ENCODE measurements around the gene PPP2R2D.
A peak's percentile ranks its signal among the peaks of the same experiment; 100 is the strongest.

PPP2R2D gene

DNA sequence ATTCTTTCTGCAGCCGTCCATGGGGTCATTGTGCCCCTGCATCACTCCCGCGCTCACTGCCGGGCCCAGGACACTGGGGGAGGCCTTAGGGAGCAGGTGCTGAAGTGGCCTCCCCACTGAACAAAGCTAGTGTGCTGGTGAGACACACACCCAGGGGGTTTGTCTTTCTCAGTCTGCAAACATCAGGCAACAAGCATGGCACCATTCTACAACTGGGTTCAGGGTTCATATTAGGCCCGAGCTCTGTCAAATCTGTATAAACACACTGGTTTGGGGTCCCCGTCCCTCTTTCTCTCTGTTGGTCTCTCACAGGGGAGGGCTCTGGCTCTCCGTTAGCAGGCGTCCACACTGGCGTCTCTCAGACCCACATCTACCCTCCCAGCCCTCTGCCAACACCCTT lies 11.1 kb upstream of the PPP2R2D start:
- DNase-seq (ENCODE audit: low spot score) = no peak

DNA sequence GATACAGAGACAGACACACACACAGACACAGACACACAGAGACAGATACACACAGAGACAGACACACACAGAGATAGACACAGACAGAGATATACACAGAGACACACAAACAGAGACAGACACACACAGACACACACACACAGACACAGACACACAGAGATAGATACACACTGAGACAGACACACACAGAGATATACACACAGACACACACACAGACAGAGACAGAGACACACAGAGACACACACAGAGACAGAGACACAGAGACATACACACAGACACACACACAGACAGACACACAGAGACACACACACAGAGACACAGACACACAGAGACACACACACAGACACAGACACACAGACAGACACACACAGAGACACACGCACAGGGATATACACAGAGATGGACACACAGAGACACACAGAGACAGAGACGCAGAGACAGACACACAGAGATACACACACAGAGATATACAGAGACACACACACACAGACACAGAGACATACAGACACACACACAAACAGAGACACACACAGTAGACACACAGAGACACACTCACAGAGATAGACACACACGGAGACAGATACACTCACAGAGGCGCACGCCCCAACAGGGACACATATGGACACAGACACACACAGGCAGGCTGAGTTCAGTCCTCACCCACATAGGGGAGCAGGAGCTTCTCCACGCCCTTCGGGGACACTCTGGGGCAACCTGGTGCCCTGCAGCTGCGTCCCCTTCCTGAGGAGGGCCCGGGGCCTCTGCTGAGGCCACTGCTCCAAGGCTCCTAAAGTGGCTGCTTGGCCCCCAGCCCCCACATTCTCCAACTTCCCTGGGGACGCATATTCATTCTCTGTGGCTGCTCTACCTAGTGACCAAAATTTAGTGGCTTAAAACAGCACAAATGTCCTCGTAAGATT lies 10.3 kb upstream of the PPP2R2D start:
- no peak for DNase-seq (ENCODE audit: low spot score)

DNA sequence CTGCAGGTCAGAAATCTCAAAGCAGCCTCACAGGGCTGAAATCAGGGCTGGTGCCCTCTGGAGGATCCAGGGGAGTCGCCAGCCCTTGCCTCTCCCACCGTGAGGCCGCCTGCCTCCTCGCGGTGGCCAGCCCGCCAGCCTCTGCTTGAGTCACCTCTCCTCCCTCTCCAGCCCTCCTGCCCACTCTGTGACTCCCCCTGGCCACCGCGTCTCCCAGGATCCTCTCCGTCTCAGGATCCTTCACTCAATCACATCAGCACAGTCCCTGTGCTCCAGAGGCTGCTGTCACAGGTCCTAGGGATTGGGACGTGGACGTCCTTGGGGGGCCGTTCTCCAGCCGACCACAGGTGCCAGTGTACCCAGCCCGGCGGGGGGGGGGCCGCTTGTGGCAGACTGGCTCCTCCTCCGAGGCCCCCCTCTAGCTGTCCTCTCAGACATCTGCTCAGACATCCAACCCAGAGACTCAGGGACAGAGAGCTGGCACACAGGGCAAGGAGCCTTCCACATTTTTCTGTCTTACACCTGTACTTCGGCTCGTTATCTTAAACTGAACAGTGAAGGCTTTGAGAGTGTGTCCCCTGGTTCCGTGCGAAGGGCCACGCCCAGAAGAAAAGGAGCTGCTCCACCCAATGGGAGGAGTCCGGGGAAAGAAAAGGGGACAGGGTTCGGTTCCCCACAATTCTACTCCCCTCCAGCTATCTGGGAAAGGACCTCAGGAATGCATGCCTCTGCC lies 9.4 kb upstream of the PPP2R2D start:
- no peak for DNase-seq (ENCODE audit: low spot score)

DNA sequence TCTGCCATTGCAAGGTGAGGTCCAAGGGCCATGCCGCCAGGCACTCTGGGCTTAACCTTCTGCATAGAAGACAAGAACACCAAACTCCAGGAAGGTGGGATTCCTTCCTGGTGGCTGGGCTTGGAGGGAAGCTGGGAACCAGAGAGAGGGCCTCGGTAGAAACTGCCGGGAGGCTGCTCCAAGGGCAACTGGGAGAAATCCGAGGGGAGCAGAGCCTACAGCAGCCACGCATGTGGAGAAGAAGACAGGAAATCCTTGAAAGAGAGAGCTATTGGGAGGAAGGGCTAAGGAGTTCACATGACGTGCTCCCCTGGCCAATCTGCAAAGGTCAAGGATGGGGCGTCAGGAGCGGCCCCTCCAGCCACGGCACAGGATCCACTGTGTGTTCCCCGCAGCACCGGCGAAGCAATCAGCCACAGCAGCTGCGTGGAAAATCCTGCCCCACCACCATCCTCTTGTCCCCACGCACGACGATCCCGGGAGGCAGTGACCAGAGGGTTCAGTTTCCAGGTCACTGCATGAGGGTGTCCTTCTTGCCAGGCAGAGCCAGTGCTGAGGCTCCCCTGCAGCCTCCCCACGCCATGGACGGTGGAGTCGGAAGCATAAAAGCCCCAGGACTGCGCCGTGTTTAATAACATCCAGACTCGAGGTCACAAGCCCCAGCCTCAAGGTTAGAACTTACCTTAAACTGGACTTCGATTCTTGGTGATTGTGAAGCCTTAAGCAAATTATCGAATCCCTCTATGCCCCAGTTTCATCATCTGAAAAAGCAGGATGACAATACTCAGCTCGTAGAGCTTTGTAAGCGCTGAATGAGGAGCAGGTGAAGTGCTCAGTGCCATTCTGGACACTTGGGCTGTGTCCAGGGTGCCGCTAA lies 8.6 kb upstream of the PPP2R2D start:
- DNase-seq (ENCODE audit: low spot score) = no peak

DNA sequence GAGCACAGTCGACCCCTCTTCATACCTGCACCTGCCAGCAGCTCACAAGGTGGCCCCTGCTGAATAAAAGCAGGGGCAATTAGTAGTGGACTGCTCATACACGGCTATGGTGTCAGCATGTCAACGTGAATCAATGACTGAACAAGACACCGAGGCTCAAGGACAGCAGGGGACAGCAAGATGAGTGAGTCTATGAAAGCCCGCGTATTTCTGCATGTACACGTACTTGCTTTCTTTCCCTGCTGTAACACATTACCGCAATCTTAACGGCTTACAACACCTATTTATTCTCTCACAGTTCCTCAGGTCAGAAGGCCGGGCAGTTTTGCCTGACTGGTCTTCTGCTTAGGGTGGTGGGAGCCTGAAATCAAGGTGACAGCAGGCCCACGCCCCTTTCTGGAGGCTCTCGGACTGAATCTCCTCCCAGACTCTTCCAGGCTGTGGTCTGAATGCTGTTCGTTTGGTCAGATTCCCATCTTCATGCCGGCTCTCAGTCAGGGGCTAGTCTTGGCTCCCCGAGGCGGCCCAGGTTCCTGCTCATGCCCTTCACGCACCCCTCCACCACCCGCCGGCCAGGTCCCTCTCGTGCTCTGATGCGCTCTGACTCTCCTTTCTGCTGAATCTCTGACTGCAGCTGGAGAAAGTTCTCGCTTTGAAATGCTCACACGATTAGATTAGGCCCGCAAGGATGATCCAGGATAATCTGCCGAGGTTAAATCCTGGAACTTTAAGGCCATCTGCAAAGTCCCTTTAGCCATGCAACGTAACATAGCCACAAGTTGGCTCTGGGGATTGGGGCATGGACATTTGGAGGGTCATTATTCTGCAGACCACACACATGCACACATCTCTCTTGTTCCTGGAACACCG lies 7.8 kb upstream of the PPP2R2D start:
- DNase-seq (ENCODE audit: low spot score) = no peak

DNA sequence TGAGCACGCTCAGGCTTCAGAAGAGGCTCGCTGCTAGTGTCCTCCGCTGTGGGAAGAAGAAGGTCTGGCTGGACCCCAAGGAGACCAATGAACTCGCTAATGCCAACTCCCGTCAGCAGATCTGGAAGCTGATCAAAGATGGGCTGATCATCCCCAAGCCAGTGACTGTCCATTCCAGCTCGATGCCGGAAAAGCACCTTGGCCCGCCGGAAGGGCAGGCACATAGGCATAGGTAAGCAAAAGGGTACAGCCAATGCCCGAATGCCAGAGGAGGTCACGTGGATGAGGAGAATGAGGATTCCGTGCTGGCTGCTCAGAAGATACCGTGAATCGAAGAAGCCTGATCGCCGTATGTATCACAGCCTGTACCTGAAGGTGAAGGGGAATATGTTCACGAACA lies 5.7 kb upstream of the PPP2R2D start:
- DNase-seq (ENCODE audit: low spot score) = no peak

DNA sequence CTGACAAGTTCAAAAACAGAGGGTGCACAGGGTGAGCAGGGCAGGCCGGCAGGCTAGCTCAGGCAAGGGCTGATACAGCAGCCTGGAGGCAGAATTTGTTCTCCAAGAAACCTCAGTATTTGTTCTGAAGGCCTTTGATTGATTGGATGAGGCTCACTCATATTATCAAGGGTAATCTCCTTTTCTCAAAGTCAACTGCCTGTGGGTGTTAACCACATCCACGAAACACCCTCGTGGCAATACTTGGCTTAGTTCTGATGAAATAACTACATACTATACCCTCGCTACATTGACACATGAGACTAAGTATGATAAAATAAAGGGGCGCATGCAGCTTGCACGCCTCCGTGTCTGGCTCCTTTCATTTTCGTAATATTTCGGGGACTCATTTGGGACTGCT lies 4.4 kb upstream of the PPP2R2D start:
- no peak for DNase-seq (ENCODE audit: low spot score)

DNA sequence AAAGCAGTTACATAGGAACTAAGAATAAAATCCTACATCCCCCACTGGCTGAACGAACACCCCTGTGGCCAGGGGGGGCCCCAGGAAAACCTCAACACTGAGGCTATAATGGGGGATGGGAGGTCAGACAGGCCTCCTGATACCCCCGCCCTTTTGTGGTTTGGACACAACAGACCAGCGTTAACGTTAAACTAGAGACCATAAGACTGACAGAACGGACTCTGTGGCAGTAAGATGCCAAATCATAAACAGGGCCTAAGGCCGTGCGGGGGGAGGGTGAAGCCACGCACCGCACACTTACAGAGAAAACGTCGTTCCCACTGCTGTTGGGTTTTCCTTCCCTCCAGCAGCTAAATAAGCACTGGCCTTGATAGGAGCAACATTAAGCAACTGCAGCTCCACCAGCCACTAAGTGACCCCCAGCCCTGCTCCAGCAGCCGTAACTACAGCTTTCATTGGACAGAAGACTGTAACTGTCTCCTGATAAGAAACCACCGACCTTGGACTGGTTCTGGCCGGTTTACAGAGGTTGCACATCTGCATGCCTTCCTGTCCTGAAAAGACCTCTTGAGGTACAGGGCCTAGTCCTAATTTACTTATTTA lies 3.4 kb upstream of the PPP2R2D start:
- DNase-seq (ENCODE audit: low spot score) = no peak

DNA sequence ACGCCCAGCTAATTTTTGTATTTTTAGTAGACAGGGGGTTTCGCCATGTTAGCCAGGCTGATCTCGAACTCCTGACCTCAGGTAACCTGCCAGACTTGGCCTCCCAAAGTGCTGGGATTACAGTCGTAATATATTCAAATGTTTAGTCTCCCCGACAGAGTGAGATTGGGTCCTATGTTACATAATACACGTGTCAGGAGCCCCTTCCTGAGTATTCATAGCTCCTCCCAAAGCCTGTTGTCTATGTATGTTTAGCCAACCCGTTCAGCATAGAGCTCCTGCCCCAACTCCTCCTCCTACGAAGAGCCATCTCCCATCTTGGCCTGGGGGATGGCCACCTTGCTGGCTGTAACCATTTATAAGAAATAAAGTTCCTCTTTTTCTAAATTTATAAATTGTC lies 2.7 kb upstream of the PPP2R2D start:
- no peak for DNase-seq (ENCODE audit: low spot score)

DNA sequence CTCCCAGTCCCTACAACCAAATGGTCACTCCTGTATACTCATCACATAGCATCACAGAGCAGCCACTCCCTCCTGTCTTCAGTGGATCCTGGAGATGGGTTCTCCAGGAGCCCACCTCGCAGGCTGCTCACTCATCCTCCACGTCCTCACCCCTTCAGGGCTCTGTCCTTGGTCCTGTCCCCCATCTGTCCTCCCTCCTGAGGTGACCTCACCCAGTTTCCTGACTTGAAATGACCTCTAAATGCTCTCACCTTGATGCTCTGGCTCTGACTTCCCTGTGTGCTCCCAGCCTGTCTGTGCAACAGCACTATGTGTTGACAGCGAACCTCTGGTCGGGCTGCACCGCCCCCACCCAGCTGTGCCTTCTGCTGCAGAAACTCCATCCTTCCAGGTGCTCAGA lies 2.1 kb upstream of the PPP2R2D start:
- DNase-seq (ENCODE audit: low spot score) = no peak

DNA sequence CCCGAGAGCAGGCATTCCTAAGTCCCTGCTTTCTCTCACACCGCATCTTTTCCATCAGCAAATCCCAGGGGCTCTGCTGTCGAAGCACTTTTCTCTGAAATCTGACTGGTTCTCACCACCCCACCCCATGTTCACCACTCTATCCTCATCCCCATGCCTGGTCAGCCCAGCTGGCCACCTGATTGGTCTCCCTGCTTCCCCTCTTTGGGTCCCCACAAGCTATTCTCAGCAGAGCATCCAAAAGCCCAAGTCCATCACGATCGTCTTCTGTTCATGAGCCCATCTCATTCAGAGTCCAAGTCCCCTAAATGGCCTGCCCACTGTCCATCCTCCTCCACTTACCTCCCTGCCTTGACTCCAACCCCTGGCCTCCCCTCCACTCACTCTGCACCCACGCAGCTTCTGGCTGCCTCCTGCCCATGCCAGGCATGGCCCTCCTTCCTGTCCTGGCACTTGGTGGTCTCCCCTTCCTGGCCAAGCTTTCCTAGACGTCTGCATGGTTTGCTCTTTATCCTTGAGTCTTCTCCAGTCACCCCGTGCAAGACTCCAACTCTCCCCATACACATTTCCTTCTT lies 1.6 kb upstream of the PPP2R2D start:
- DNase-seq (ENCODE audit: low spot score) = no peak

DNA sequence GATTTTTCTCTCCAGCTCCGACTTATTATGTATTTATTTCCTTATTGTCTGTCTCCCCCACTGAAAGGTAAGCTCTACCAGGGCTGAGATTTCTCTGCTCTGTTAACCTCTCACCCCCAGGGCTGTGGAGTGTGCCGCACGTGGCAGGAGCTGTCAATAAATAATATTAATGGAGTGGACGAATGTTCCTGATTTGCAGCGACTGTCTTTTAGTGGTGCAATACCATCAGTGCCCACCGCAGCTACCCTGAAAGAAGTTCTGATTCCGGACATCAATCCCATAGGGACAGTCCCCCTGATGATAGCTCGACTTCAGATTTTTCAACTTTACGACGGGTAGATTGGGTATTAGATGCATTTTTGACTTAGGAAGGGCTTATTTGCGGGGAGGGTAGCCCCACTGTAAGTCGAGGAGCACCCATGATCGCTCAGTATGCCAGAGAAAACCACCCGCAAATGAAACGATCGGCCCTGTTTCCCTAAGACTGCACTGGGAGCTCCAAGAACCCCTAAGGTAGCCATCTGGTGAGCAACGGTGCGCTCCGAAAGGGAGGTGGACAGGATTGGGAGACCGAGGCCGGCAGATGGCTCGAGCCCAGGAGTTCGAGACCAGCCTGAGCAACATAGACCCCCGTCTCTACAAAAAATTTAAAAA lies 986 bp upstream of the PPP2R2D start:
- DNase-seq (ENCODE audit: low spot score) = no peak

DNA sequence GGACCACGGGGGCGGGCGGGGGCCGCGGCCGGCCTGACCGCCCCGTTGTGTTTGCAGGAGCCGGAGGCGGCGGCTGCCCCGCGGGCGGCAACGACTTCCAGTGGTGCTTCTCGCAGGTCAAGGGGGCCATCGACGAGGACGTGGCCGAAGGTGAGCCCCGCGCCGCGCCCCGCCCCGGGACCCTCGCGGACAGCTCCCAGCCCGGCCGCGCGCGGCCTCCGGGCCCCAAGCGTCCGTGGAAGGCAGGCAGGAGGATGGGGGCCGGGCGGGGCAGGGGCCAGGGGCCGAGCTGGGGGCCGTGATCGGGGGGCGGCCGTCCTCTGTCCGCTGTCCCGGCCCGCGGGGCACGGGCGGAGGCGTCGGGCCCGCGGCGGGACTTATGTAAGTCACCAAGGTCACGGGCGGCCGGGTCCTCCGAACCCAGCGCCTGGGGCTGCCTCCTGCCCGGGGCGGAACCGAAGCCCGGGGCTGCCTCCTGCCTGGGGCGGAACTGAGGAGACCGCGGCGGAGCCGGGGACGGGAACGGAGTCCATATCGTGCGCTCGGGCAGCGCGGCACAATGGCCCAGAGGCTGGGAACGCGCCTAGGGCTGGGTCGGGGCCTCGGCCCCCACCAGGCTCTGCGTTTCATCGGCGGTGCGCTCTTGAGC lies 497 bp downstream of the PPP2R2D start:
- DNase-seq (ENCODE audit: low spot score) = peak; percentile 40

DNA sequence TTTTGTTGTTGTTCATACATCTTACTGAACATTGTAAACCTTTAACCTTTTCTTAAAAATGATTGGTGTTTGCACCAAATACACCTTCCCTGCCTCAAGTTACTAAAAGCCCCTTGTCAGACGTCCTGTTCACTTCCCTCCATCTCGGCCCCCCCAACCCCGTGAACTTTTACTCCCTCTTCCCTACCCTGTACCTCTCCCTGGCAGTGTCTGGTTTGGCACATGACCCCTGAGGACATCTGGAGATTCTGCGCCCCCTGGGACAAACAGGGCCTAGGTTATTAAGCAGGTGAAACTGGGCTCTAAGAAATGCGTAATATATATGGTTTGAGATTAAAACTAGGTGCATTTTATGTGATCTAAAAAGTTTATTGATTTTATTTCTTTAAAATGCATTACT lies 1.4 kb downstream of the PPP2R2D start:
- no peak for DNase-seq (ENCODE audit: low spot score)

DNA sequence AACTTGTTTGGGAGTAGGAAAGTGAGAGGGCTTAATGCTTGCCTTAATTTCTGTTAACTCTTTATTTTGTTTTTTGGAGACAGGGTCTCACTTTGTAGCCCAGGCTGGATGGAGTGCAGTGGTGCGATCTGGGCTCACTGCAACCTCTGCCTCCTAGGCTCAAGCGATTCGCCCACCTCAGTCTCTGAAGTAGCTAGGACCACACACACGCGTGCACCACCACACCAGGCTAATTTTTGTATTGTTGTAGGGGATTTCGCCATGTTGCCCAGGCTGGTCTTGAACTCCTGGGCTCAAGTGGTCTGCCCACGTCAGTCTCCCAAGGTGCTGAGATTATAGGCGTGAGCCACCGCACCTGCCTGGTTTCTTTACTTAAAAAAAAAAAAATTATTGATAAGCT lies 1.9 kb downstream of the PPP2R2D start:
- no peak for DNase-seq (ENCODE audit: low spot score)

DNA sequence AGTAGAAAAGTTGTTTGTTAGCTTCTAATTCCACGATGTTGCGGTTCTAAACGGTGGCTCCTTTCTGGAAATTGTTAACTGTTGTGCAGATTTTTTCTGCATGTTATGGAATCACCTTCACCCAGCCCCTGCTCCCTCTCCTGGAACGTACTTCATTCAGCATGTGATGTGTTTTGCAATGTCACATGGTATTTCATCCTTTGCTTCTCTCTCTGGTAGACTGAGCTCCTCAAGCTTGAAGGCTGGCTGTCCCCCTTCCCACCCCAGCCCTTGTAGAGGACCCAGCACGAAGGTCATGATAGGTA lies 4.4 kb downstream of the PPP2R2D start:
- no peak for DNase-seq (ENCODE audit: low spot score)

DNA sequence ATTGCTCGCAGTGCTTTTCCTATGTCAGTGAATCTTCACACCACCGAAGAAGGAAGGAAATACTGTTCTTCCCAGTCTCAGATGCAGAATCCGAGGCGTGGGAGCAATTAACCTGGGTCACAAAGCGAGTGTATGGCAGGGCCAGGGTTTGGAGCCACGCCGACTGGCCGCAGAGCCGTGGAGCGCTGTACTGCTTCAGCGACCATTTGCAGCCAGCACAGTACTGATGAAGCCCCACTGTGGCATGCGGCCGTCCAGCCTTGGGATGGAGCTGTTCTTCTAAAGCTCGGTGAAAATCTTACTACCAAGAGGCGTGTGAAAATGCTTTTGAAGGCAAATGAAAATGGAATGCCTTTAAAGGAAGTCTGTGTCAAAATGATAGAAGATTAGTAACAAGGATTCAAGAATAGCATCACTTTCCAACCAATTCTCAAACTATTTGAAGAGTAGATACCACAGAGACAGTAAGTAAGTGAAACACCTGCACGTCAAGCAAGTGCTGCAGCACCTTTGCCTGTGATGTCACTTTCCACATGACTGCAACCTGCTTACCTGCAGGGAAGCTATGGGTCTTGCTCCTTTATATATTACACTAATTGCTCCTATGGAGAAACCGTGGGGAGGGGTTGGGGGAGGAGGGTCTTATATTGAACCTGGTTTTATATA lies 4.9 kb downstream of the PPP2R2D start:
- no peak for DNase-seq (ENCODE audit: low spot score)

DNA sequence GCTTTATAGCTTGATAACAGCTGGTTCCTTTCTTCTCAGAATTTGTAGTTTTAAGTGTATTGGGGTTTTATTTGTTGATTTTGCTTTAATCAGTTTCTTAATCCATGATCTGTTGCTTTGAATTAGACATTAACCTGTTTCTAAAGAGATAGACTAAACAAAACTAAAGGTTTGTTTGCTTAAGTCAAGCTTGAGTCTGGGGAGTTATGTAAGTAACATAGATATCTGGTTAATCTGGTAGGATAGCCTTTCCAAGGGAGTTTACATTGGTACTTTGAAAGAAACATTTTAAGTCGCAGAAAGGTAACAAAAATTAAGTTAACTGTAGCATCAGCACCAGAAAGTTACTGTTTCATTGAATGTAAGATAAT lies 5.4 kb downstream of the PPP2R2D start:
- DNase-seq (ENCODE audit: low spot score) = no peak

DNA sequence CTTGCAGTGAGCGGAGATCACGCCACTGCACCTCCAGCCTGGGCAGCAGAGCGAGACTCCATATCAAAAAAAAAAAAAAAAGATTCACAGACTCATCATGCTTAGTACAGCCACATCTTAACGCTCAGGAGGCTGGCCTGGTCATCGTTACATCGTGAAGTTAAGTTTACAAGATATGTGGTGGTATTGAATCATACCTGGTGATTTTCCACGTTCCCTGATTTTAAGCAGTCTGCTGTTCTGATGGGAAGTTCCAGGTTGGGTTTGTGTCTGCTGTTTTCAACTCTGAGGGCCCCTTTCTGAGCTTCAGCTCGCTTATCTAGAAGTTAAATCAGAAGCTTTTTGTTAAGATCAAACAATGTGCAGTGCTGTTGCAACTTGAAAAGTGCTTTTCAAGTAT lies 6.9 kb downstream of the PPP2R2D start:
- DNase-seq (ENCODE audit: low spot score) = no peak

All from AG08395 (cell line).